MCF 10A (cell line): Measurements from ENCODE around the gene PCDHGA6. TPM values are rescaled to one million over a fixed set of nuclear protein-coding genes. Genes with fewer than 3 reads are reported as not detected.

ENCODE experiments used
- BruUV-seq: library from RNA; stranded (reverse); fragments of 400-500 nt; replicated peaks from 2 replicates; lab custom pipeline; 2021; lab: Mats Ljungman, UMichigan
- CTCF ChIA-PET: fragments of 300-600 bp; sonication (Branson Sonifier 250); formaldehyde crosslinking; extraction: SDS; loops from one replicate; lab custom pipeline; 2021; ENCODE audit warnings: antibody characterized with exemption, inconsistent platforms; lab: Yijun Ruan, JAX
- POLR2A ChIA-PET: fragments of 300-600, 350-650 bp; sonication (Branson Sonifier 250); formaldehyde crosslinking; extraction: SDS; loops from one replicate; lab custom pipeline; 2020; ENCODE audit warnings: antibody characterized with exemption, inconsistent platforms; lab: Yijun Ruan, JAX
- DNase-seq: peaks from one replicate; pipeline ENCODE4 v3.0.0-alpha.2; 2018; ENCODE audit not compliant: unreplicated experiment
- H3K27ac Mint-ChIP-seq: one replicate; pipeline ENCODE4 v1.8.0; 2022; ENCODE audit warnings: mild to moderate bottlenecking, low read depth, mixed read lengths; ENCODE audit not compliant: unreplicated experiment
- H3K27me3 Mint-ChIP-seq: one replicate; pipeline ENCODE4 v1.8.0; 2022; ENCODE audit warnings: mixed read lengths; ENCODE audit not compliant: insufficient read depth, unreplicated experiment
- H3K36me3 Mint-ChIP-seq: one replicate; pipeline ENCODE4 v1.8.0; 2022; ENCODE audit warnings: mild to moderate bottlenecking, moderate library complexity, mixed read lengths; ENCODE audit not compliant: insufficient read depth, unreplicated experiment
- H3K4me1 Mint-ChIP-seq: one replicate; pipeline ENCODE4 v1.8.0; 2022; ENCODE audit warnings: mixed read lengths; ENCODE audit not compliant: insufficient read depth, unreplicated experiment
- H3K4me3 Mint-ChIP-seq: one replicate; pipeline ENCODE4 v1.8.0; 2022; ENCODE audit warnings: mild to moderate bottlenecking, moderate library complexity, mixed read lengths; ENCODE audit not compliant: unreplicated experiment
- H3K9me3 Mint-ChIP-seq: one replicate; pipeline ENCODE4 v1.8.0; 2022; ENCODE audit warnings: mixed read lengths; ENCODE audit not compliant: unreplicated experiment
- intact Hi-C: fragments of 100-400 bp; cut with micrococcal nuclease; formaldehyde crosslinking; loops from 2 replicates; pipeline ENCODE4 v1.14.1; 2022
- total RNA-seq: library from RNA; stranded (reverse); gene quantifications from 2 replicates; pipeline ENCODE4 v1.2.3, GENCODE V29; 2022
- TF ChIP-seq, protein P1 (sequence below): fragments of 200-600 bp; IDR thresholded peaks from one replicate; pipeline ENCODE4 v1.8.0; 2022; ENCODE audit warnings: antibody characterized with exemption, mild to moderate bottlenecking; ENCODE audit not compliant: unreplicated experiment

PCDHGA6 gene
- total RNA-seq, 1 experiment from 2014 or later = 0.44 TPM

DNA sequence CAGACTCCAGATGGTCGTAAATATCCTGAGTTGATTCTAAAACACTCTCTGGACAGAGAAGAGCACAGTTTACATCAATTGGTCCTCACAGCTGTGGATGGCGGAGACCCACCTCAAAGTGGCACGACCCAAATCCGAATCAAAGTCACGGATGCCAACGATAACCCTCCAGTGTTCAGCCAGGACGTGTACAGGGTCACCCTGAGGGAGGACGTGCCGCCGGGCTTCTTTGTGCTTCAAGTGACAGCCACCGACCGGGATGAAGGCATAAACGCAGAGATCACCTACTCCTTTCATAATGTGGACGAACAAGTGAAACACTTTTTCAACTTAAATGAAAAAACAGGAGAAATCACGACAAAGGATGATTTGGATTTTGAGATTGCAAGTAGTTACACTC lies 13.0 kb upstream of the PCDHGA6 start:
- POLR2A ChIA-PET = no interaction called here
- Mint-ChIP-seq H3K27me3 (no peaks in the 10 kb centered on the region), H3K4me3 (no peak overlapping the region), H3K36me3 (peaks cover 5% of the 10 kb centered on the region), H3K27ac (no peak overlapping the region), H3K9me3 (peaks cover 53% of the 10 kb centered on the region), H3K4me1 (no peaks in the 10 kb centered on the region)
- TF ChIP-seq, protein P1, sequence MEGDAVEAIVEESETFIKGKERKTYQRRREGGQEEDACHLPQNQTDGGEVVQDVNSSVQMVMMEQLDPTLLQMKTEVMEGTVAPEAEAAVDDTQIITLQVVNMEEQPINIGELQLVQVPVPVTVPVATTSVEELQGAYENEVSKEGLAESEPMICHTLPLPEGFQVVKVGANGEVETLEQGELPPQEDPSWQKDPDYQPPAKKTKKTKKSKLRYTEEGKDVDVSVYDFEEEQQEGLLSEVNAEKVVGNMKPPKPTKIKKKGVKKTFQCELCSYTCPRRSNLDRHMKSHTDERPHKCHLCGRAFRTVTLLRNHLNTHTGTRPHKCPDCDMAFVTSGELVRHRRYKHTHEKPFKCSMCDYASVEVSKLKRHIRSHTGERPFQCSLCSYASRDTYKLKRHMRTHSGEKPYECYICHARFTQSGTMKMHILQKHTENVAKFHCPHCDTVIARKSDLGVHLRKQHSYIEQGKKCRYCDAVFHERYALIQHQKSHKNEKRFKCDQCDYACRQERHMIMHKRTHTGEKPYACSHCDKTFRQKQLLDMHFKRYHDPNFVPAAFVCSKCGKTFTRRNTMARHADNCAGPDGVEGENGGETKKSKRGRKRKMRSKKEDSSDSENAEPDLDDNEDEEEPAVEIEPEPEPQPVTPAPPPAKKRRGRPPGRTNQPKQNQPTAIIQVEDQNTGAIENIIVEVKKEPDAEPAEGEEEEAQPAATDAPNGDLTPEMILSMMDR = no peak
- BruUV-seq = no TSS peak
- CTCF ChIA-PET = interaction anchor here (0.6 to 1.1 kb wide), 4 partner anchors 20 to 433 kb away, joined by 3 to 5 read pairs (median 4); no protein-coding TSS in a partner anchor
- no peak for DNase-seq
- intact Hi-C loops = no loop called here

DNA sequence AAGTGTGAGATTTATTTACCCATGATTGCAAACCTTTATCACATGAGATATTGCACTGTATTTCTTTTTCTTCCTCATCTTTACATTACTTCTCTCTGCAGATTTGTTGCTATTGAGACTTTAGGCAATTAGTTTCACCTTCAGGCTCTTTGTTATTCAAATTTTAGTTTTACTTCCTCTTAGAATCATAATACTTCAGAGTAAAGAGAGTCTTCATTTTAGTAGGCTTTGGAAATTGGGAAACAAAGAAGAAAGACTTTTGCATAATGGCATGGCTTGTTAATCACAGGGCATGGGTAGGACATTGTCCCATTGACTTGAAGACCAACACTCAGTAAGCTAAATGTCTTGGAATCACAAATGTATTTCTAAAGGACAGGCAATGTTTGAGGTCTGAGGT lies 11.0 kb upstream of the PCDHGA6 start:
- H3K27me3 Mint-ChIP-seq = no peaks in the 10 kb centered on the region
- intact Hi-C loops = no loop called here
- H3K4me3 Mint-ChIP-seq = no peak overlapping the region
- POLR2A ChIA-PET = no interaction called here
- BruUV-seq = no TSS peak
- TF ChIP-seq, protein P1 = no peak
- H3K27ac Mint-ChIP-seq = no peak overlapping the region
- peaks cover 5% of the 10 kb centered on the region for H3K36me3 Mint-ChIP-seq
- CTCF ChIA-PET = interaction anchor here (0.6 to 1.2 kb wide), 3 partner anchors 147 to 546 kb away, joined by 3 to 4 read pairs (median 3); no protein-coding TSS in a partner anchor
- peaks cover 41% of the 10 kb centered on the region for H3K9me3 Mint-ChIP-seq
- DNase-seq = no peak
- H3K4me1 Mint-ChIP-seq = no peaks in the 10 kb centered on the region

DNA sequence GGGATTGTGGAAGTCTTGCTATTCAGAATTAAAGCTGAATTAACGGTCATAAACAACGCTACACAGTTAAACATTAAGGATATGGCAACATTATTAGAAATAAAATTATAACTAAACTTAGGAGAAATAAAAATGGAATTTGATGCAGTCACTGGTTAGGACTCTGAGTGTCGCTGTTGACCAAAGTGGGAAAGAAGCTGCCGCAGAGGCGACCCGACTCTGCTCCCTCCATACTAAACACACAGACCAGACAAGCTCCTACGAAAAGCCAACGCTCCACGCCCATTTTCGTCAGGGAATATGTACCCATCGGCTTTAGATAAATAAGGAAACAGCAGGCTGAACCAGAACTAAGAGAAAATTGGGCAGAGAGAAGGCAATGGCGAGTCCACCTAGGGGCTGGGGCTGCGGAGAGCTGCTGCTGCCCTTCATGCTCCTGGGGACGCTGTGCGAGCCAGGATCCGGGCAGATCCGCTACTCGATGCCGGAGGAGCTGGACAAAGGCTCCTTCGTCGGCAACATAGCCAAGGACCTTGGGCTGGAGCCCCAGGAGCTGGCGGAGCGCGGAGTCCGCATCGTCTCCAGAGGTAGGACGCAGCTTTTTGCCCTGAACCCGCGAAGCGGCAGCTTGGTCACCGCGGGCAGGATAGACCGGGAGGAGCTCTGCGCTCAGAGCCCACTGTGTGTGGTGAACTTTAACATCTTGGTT lies 9.6 kb upstream of the PCDHGA6 start, which contains the start of gene PCDHGA5:
TSS of gene PCDHGA5 (plus strand) at position 211 of the 709 bp plus-strand sequence. CDS start at position 380, 169 bp downstream.
- peaks cover 35% of the 10 kb centered on the region for H3K9me3 Mint-ChIP-seq
- CTCF ChIA-PET = interaction anchor here (0.6 to 1.3 kb wide), 7 partner anchors 22 to 203 kb away, joined by 3 to 4 read pairs (median 3); no protein-coding TSS in a partner anchor

More for the DNA sequence above, 9.6 kb upstream of the PCDHGA6 start, which contains the start of gene PCDHGA5:
- POLR2A ChIA-PET = interaction anchor here (0.7 kb wide), 1 partner anchor 22 kb away, joined by 3 read pairs; no protein-coding TSS in a partner anchor
- no peaks in the 10 kb centered on the region for H3K4me1 Mint-ChIP-seq
- TF ChIP-seq, protein P1 = no peak
- H3K4me3 Mint-ChIP-seq = no peak within 1 kb of the TSS
- H3K27me3 Mint-ChIP-seq = no peaks in the 10 kb centered on the region
- no peak for DNase-seq
- no peak within 1 kb of the TSS for H3K27ac Mint-ChIP-seq
- H3K36me3 Mint-ChIP-seq = peaks cover 5% of the 10 kb centered on the region
- intact Hi-C loops = no loop called here
- no TSS peak for BruUV-seq
